ENCODE measurements around the gene TENT5C. TPM values are rescaled to one million over a fixed set of nuclear protein-coding genes. Genes with fewer than 3 reads are reported as not detected.
A peak's percentile ranks its signal among the peaks of the same experiment; 100 is the strongest.

TENT5C gene
- total RNA-seq, 1 donor from 2014 or later = 0.53 TPM

DNA sequence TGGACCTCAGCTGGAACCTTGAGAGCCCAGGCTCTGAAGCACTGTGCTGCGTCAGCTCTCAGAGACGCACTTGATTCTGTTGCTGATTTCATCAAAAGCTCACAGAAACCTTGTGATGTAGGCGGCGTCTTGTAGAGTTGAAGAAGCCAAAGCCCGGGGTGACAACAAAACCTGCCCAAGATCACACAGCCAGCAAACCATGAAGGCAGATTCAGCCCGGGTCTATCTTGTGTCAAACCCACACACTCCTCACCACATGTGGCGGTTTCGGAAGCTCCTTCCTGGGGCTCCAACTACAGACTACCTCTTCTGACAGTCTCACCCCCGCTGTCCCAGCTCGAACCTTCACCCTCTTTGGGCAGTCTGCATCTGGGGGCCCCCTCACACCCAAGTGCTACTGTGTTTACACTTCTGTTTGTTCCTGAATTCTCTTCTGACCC, 50.4 kb downstream of the TENT5C start:
- Histone ChIP-seq H3K4me3 (ENCODE audit: low read depth, low read length) (no peak overlapping the region), H3K36me3 (ENCODE audit: control insufficient read depth, insufficient read depth, low read length) (no peaks in the 10 kb centered on the region), H3K27me3 (ENCODE audit: control insufficient read depth, insufficient read depth, low read length) (peaks cover 1% of the 10 kb centered on the region)
- no peak for TF ChIP-seq CTCF (IDR thresholded peaks at IDR 0.05; ENCODE audit: insufficient read depth, low read length, severe bottlenecking)
- FAIRE-seq = no peak
- DNase-seq (ENCODE audit: low read depth) = no peak

- DNase-seq (ENCODE audit: low read depth) (peak; percentile 96), FAIRE-seq (no peak)
- Histone ChIP-seq H3K27me3 (ENCODE audit: control insufficient read depth, insufficient read depth, low read length) (peaks cover 1% of the 10 kb centered on the region), H3K4me3 (ENCODE audit: low read depth, low read length) (no peak overlapping the region), H3K36me3 (ENCODE audit: control insufficient read depth, insufficient read depth, low read length) (no peaks in the 10 kb centered on the region)
- TF ChIP-seq CTCF (IDR thresholded peaks at IDR 0.05; ENCODE audit: insufficient read depth, low read length, severe bottlenecking) = no peak
Observed at GRCh38 chr1:117657031-117657430, 51.2 kb downstream of the TENT5C start.

DNA sequence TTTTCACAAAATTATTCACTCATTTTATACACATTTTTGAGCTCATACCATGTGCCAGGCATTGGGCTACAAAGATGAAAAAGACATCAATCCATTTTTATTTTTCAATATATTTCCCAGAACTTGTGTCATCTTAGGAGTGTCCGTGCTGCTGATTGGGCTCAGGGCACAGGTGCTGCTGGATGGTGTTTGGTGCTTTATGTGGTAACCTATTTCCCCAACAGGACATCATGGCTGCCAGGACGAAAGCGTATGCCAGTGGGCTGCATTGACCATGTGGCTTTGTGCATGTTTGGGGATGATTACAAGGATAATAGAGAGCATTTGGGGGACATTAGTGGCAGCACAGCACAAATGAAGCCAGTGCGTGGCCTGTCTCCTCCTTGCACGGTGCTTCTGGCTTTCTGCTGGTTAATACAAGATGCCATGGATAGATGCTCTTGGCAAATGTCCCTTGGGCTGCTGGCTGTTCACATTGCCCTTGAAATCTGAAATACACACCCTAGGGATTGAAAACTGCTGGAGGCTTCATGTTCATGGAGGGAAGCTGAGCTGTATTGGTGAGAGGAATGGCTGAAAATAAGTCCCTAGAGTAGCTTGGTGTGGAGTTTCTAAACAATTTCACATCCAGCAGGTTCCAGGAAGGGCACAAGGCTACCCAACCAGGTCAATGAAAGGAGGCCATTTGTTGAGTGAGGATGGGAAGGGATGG, 52.3 kb downstream of the TENT5C start:
- H3K4me3 ChIP-seq (ENCODE audit: low read depth, low read length) = no peak overlapping the region
- TF ChIP-seq CTCF (IDR thresholded peaks at IDR 0.05; ENCODE audit: insufficient read depth, low read length, severe bottlenecking) = no peak
- H3K36me3 ChIP-seq (ENCODE audit: control insufficient read depth, insufficient read depth, low read length) = no peaks in the 10 kb centered on the region
- peaks cover 1% of the 10 kb centered on the region for H3K27me3 ChIP-seq (ENCODE audit: control insufficient read depth, insufficient read depth, low read length)
- DNase-seq (ENCODE audit: low read depth) = no peak
- FAIRE-seq = no peak

GRCh38 chr1:117658676-117659075, 52.8 kb downstream of the TENT5C start:
- no peak for FAIRE-seq
- no peak for DNase-seq (ENCODE audit: low read depth)
- Histone ChIP-seq H3K27me3 (ENCODE audit: control insufficient read depth, insufficient read depth, low read length) (peaks cover 1% of the 10 kb centered on the region), H3K36me3 (ENCODE audit: control insufficient read depth, insufficient read depth, low read length) (no peaks in the 10 kb centered on the region), H3K4me3 (ENCODE audit: low read depth, low read length) (no peak overlapping the region)
- TF ChIP-seq CTCF (IDR thresholded peaks at IDR 0.05; ENCODE audit: insufficient read depth, low read length, severe bottlenecking) = no peak

DNA sequence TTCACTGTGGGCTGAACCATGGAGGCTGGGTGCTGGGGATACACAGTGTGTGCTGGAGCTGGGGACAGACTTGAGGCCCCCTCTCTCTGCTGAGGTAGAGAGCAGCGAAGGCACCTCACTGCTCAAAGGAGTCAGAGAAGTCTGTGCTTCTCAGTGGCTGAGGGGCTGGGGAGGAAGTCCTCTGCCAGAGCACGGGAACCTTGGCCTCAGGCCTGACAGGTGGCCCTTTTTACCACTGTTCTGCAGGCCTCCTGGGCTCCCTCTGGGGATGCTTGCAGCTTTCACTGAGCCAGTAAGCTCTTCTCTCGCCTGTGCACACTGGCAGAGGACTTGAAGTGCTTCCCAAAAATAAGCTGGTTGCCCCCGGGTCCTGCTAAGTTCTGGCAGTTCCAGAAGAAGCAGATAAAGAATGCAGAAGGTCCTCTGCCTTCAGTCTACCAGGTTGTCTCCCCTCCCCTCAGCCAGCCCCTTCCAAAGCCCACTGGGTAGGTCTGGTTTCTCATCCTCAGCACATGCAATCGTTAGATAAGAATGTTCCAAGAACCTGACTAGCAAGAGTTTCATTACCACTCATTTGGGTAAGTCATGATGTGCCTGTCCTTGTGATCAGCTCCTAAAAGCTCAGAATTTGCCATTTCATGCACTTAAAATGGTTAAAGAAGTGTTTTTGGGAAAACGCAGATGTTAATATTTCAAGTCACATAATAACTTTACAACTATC, 53.9 kb downstream of the TENT5C start:
- Histone ChIP-seq H3K27me3 (ENCODE audit: control insufficient read depth, insufficient read depth, low read length) (peaks cover 1% of the 10 kb centered on the region), H3K4me3 (ENCODE audit: low read depth, low read length) (no peak overlapping the region), H3K36me3 (ENCODE audit: control insufficient read depth, insufficient read depth, low read length) (no peaks in the 10 kb centered on the region)
- no peak for TF ChIP-seq CTCF (IDR thresholded peaks at IDR 0.05; ENCODE audit: insufficient read depth, low read length, severe bottlenecking)
- FAIRE-seq (no peak), DNase-seq (ENCODE audit: low read depth) (no peak)
